Right kidney (tissue), 1 donor: ENCODE data around the gene SPECC1.
"Not testable (repeated sequence)": the region's sequence is repeated elsewhere in the genome, so short reads cannot be mapped to it uniquely, and the experiment has no call there.

Experiments used
- DNase-seq: peaks from one replicate; pipeline ENCODE4 v3.0.0-alpha.2; 2016

SPECC1 gene

GRCh38 chr17:20094777-20095176, 85.6 kb downstream of the SPECC1 start:
- DNase-seq: no peak

GRCh38 chr17:20095336-20096080, 86.3 kb downstream of the SPECC1 start:
- DNase-seq: peak; percentile 53

DNA sequence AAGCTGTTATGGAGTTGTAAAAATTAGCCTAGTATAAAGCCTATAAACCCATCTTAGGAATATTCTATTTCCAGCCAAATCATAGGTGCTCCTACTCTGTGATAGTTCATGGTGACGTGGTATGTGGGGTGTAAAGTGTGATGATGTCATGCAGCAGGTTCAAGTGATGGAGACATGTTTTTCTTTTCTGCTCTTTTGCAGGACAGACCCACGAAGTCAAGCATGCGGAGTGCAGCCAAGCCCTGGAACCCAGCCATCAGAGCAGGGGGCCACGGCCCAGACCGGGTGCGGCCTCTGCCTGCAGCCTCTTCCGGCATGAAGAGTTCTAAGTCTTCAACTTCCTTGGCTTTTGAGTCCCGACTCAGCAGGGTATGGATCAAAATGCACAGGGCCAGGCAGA, 87.3 kb downstream of the SPECC1 start:
- no peak for DNase-seq

GRCh38 chr17:20097330-20097729, 88.2 kb downstream of the SPECC1 start:
- DNase-seq: no peak

DNA sequence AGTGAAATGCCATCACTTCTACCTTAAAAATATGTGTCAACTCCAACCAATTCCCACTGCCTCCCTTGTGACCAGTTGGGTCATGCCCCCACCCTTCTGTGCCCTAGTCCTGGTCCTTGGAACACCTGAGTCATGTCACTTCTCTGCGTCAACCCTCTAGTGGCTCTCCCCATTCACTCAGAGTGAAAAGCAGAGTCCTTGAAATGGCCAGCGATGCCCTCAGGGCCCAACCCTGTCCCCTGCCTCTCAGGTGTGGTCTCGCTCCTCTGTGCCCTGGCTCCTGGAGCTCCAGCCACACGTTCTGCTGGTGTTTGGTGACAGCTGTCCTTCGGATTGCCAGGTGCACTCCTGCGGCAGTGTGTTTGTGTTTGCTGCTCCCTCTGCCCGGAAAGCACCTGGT, 89.2 kb downstream of the SPECC1 start:
- DNase-seq: no peak

DNA sequence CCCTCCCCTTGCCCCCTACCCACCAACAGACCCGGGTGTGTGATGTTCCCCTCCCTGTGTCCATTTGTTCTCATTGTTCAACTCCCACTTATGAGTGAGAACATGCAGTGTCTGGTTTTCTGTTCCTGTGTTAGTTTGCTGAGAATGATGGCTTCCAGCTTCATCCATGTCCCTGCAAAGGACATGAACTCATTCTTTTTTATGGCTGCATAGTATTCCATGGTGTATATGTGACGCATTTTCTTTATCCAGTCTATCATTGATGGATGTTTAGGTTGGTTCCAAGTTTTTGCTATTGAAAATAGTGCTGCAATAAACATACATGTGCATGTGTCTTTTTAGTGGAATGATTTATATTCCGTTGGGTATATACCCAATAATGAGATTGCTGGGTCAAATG, 91.6 kb downstream of the SPECC1 start:
- not testable (repeated sequence) for DNase-seq

GRCh38 chr17:20103454-20104446, 94.6 kb downstream of the SPECC1 start:
- DNase-seq: no peak

GRCh38 chr17:20105539-20106280, 96.6 kb downstream of the SPECC1 start:
- no peak for DNase-seq

GRCh38 chr17:20106446-20106845, 97.3 kb downstream of the SPECC1 start:
- DNase-seq: not testable (repeated sequence)

DNA sequence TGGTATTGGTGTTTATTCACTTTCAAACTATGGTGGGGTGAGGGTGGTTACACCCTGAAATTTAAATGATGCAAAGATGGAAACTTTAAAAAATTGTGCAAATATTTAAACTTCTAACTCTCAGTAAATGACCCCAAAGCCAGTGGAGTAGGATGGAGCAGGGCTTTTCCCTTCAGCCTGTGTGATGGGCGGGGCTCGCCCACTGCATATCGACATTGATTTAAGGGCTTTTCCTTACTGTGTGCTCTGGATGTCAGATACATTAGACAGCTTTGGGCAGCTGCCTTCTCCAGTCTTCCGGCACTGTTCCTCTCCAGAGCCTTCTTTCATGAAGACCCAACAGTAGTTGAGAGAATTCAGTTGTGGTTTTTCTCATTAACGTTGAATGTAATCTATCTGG, 99.9 kb downstream of the SPECC1 start:
- DNase-seq: no peak

GRCh38 chr17:20111538-20111937, 102.4 kb downstream of the SPECC1 start:
- DNase-seq: no peak

- DNase-seq: no peak
These were observed 105.3 kb downstream of the SPECC1 start for GRCh38 chr17:20114466-20114865.

DNA sequence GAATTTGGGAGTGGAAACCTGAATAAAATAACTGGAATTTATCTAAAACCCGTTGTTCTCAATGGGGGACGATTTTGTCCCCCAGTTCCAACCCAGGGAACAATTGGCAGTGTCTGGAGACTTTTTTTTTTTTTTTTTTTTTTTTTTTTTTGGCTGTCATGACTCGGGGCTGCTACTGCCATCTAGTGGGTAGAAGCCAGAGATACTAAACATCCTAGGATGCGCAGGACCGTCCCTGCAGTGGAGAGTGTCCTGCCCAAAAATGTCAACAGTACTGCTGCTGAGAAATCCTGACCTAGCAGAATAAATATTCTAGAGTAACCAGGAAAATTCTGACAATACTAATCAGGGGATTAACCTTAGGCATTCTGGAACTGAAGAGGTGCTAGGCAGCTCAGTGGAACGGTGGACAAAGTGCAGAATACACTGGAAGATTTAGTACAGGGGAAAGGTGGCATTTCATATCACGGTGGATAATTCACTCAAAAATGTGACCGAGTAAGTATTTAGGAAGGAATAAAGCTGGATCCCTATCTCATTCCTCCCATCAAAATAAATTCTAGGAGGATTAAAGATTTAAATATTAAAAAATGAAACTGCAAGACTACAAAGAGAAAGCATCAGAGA, 107.6 kb downstream of the SPECC1 start:
- peak; percentile 43 for DNase-seq

DNA sequence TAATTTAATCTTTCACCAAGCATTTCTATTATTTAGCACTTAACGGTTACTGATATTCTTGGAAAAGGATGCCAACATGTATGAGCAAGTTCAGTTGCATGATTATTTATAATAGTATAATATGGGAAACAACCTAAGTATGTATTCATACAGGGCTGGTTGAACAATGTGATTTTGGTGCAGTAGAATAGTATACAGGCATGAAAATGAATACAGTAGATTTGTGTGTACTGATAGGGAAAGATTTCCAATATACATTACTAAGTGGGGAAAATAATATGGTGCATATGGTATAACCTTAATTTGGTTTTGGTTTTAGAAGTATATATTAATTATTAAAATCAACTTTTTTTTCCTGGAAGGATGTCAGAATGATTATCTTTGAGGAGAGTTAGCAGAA, 109.1 kb downstream of the SPECC1 start:
- DNase-seq: no peak

GRCh38 chr17:20120836-20121235, 111.7 kb downstream of the SPECC1 start:
- DNase-seq: no peak

DNA sequence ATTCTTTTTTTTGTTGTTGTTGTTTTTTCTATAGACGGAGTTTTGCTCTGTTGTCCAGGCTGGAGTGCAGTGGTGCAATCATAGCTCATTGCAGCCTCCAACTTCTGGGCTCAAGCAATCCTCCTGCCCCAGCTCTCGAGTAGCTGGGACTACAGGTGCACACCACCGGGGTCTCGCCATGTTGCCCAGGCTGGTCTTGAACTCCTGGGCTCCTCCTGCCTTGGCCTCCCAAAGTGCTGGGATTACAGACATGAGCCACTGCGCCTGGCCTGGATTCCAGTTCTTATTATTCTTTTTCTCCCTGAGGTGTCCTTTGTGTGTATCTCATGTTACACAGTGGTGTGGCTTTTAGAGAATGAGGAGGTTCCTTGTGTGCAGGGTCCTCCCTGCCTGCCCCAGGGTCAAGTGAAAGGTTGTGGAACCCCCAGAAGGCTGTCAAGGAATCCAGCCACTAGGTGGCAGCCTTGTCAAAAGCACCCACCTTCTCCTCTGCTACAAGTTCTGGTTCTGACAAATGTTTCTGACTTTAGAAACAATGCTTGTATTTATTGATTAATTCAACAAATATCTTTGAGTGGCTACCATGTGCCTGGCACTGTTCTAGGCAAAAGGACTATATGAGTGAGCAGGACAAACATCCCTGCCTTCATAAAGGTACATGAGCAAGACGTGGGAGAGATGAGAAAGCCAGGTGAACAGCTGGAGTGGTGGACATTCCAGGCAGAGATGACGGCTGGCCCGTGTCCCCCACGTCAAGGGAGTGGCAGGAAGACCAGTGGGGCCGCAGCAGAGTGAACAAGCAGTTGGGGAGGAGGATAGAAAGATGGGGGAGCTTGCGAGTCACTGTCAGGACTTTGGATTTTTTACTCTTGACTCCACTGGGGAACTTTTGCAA, 112.4 kb downstream of the SPECC1 start:
- DNase-seq: peak; percentile 63

- DNase-seq: no peak
These were observed 113.2 kb downstream of the SPECC1 start for GRCh38 chr17:20122254-20122879.

DNA sequence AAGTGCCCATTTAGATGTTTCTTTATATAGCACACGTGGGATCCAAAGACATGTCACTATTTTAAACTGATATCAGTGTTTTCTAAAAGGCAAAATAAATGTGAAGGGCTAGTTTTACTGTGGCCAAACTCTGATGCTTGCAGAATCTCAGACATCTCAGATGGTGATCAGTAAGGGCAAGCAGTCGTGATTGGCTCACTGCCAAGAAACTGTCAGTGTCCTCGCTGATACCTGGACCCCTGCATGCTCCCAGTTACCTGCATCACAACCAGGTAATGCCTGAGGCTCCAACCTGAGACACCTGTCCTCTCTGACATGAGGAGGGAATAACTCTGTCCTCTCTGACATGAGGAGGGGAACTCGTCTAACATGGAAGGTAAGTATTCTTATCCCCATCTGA, 114.0 kb downstream of the SPECC1 start:
- DNase-seq: no peak

DNA sequence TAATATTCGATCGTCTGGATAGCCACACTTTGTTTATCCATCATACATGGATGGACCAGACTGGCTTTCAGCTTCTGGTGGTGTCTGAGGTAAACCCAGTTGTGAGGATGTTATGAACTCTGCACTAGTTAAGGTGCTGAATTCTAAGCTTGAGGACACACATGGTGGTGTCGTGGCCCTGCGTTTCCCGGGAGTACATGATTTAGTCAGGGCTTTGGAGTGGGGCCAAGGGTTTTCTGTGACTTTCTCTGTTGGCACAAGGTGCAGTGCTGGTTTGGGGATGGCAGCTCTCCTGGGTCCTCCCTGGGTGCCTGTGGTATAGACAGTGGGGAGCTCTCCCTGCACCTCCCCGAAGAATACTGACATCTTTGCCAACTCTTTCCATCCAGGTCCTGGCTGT, 116.6 kb downstream of the SPECC1 start:
- DNase-seq: no peak

GRCh38 chr17:20127360-20128035, 118.3 kb downstream of the SPECC1 start:
- DNase-seq: no peak
